ENCODE data around the gene NEDD4L.

DNA sequence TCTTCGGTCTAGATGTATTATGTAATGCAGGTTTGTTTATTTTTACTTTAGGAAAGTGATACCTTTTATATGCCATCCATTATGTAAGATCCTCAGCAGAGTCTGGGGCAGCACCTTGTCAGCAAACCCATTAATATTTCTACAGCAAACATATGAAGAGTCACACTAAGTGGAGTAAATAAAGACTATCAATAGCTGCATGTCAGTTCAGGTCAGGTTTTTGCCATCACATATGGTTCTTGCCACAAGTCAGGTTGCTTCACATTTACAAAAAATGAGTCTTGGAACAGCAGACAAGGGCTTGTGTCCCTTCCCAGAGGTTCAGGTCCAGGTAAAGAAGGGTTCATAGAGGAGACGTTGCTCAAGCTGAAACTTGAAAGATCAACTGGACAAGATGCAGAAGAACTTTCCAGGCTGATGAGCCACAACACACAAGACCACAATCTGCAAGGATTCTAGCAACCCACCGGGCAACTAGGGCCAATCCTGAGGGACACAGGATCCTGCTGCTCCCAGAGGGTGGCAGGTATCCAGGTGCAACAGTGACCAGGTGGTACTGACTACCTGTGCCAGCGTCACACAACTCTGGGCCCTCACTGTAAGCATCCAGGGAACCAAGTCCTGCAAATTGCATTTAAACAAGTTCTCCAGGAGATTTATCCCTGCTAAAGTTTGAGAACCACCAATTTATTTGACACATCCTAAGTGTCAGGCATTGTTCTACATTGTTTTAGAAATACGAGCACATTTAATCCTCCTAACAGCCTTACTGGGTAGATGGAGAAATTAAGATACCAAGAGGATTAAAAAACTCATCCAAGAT, 369.0 kb downstream of the NEDD4L start:
- no peak for TF ChIP-seq CTCF (IDR thresholded peaks at IDR 0.05)
- no peak for TF ChIP-seq EP300 (IDR thresholded peaks at IDR 0.05)
- TF ChIP-seq POLR2A (IDR thresholded peaks at IDR 0.05), result no peak
- no peak for TF ChIP-seq POLR2AphosphoS5 (IDR thresholded peaks at IDR 0.05)
